DMS114 treated with DMSO at 0.1 percent for 48 hours (cell line): ENCODE results near the gene BPI.
"Not testable (repeated sequence)": the region's sequence is repeated elsewhere in the genome, so short reads cannot be mapped to it uniquely, and the experiment has no call there.

ENCODE experiments used
- DNase-seq: peaks from one replicate; lab custom pipeline; 2025; ENCODE audit not compliant: unreplicated experiment; lab: John Stamatoyannopoulos, UW

BPI gene

DNA sequence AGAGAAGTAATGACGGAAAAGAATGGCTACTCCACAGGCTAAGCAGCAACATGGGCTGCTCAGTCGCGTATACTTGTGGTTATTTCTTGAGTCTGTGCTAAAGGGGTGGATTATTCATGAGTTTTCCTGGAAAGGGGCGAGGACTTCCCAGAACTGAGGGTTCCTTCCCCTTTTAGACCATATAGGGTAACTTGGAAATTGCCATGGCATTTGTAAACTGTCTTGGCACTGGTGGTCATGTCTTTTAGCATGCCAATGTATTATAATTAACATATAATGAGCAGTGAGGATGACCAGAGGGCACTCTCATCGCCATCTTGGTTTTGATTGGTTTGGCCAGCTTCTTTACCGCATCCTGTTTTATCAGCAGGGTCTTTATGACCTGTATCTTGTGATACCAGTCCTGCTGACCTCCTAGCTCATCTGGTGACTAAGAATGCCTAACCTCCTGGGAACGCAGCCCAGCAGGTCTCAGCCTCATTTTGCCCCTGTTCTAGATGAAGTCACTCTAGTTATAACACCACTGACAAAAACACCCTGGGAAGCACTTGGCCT is 53.8 kb downstream of the BPI start:
- no peak for DNase-seq

GRCh38 chr20:38358556-38358955 is 54.6 kb downstream of the BPI start:
- DNase-seq: no peak

DNA sequence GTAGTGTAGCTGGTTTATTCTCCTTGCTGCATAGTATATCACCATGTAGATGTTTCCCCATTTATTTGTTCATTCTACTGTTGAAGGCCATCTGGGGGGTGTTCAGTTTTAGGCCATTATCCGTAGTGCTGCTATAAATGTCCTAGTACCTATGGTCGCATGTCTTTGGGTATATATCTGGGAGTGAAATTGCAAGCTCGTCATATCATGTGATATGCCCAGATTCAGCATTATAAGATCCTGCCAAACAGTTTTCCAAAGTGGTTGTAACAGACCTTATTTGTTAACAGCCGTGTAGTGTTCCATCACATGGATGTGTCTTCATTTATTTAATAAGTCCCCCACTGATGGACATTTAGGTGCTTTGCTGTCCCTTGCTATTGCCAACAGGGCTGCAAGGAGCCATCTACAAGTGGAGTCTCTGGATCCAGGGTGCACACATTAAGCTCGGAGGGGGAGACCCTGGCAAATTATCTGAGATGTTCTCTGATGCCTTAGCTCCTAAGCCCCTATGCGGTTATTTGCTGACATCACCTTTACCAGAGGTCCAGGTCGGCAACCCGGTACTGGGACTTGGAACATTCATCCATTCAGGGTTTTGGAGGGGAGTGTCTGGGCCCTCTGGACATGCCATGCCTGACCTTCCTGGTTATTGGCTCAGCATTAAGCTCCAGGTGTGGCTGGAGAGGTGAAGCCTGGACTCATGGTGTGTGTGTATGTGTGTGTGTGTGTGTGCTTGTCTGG is 59.2 kb downstream of the BPI start:
- DNase-seq: no peak

DNA sequence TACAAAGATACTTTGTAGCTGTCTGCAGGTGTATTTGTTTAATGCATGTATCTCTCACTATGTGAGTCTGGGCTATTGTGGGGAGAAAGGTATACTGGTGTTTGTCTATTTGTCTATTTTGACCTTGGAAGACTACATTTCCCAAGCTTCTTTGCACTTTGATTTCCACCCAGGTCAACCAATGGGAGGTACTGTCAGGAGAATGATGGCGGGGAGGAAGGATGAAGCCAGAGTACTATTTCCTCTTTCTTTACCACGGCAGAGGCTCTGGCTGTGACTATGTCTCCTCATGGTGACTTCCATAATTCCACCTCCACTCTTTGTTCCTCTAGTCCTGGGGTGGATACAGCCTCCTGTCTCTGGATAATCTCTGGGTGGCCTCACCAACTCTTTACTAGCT is 65.4 kb downstream of the BPI start:
- no peak for DNase-seq

GRCh38 chr20:38372806-38373205 is 68.8 kb downstream of the BPI start:
- no peak for DNase-seq

DNA sequence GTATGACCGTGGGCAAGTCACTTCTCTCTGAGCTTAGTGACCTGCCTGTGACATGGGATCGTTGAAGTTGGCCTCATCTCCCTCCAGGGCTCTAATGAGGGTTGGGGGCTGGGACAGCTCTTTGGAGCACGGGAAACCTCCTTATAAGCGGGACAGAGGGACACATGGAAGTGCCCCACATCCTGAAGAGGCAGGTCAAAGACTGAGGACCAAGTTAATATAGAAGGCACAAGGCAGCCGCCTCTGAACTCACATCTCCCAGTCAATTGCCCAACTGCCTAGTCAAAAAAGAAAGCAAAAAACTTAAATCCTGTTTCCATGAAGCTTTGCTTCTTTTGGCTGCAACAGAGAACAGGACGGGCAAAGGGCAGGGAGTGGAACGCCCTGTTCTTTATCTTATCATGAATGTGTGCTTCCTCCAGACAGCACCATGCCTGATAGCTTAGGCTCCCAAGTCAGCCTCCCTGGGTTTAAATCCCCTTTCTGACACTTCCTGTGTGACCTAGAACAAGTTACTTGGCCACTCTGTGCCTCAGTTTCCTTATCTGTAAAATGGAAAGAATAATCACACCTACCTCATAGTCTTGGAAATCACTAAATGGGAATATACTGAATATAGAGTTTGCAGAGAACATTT is 69.4 kb downstream of the BPI start:
- DNase-seq: no peak

- no peak for DNase-seq
These were observed 69.9 kb downstream of the BPI start for GRCh38 chr20:38373898-38374297.

DNA sequence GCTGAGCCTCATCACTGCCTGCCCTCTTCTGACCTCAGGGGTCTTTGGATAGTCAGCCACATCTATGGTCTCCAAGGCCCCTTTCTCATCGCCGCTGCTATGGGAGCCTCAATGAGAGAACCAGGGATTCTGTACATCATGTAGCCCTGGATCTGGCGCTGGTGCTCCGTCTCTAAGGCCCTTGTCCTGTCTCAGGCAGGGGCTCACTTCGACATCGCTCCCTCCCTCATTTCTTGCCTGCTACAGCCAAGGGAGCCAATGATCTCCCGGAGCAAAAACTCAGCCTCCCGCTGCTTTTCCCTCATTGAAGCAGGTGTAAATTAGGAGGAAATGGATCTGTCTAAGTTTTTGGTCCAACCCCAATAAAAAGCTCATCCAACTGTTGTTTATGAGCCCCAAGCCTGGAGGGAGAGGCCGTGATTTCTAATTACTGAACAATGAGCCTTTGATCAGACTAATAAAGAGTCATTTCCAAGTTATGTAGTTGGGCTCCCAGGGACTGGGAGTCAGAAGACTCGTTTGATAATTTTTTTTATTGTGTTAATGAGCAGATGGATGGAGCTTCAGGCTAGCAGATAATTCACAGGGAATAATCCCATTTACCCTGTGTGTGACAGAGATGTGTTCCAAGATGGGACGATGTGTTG is 73.2 kb downstream of the BPI start:
- no peak for DNase-seq

- DNase-seq: not testable (repeated sequence)
These were observed 73.9 kb downstream of the BPI start for GRCh38 chr20:38377838-38378237.

DNA sequence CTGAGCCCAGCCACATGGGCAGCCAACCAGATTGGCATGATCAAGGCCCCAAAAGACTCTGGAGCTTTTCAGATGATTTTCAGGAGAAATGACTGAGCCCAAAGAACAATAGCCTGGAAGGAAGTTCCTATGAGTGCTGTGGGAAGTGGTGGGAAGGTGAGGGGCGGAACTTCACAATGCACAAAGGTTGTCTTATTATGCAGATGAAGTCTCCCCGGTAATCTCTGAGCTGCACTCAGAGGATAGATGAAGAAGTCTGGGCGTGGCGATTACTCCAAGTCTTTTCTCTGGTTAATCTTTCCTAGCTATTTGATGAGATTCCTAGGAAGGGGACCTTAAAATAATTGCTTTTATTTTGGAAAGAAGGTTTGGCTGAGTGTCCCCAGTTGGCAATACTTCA is 79.2 kb downstream of the BPI start:
- no peak for DNase-seq

- no peak for DNase-seq
These were observed 82.0 kb downstream of the BPI start for GRCh38 chr20:38386004-38386403.

DNA sequence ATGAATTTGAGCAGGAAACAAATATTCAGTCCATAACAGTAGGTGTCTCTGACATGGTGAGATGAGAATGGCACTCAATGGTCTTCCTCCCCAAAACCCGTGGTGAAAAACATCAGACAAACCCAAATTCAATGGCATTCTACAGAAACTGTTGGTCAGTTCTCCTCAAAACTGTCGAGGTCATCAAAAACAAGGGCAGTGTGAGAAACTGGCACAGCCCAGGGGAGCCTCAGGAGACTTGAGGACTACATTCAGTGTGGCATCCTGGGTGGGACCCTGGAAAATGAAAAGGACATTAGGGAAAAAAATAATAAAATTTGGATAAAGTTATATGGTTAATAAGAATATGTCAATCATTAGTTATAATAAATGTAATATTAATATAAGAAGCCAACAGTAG is 82.9 kb downstream of the BPI start:
- no peak for DNase-seq
